ENCODE results near the gene TRIM25.

TRIM25 gene

GRCh38 chr17:56863974-56864373 lies 49.9 kb downstream of the TRIM25 start:
- no peak for DNase-seq

GRCh38 chr17:56861899-56862298 lies 52.0 kb downstream of the TRIM25 start:
- no peak for DNase-seq

GRCh38 chr17:56851008-56851407 lies 62.8 kb downstream of the TRIM25 start:
- no peak for DNase-seq

GRCh38 chr17:56850591-56850990 lies 63.3 kb downstream of the TRIM25 start:
- DNase-seq = no peak

- no peak for DNase-seq
These were observed 64.7 kb downstream of the TRIM25 start for GRCh38 chr17:56849131-56849530.

GRCh38 chr17:56847106-56847505 lies 66.7 kb downstream of the TRIM25 start:
- DNase-seq = no peak

- no peak for DNase-seq
These were observed 67.9 kb downstream of the TRIM25 start for GRCh38 chr17:56845934-56846333.

GRCh38 chr17:56842577-56842976 lies 71.3 kb downstream of the TRIM25 start:
- no peak for DNase-seq

- DNase-seq = no peak
These were observed 75.2 kb downstream of the TRIM25 start for GRCh38 chr17:56838687-56839086.

Measured in AML-193 (cell line).